GM18505 (cell line): ENCODE data around the gene STAG1.
"Not testable (repeated sequence)": the region's sequence is repeated elsewhere in the genome, so short reads cannot be mapped to it uniquely, and the experiment has no call there.

ENCODE experiments used
- ATAC-seq: cut with Tn5 transposase; IDR thresholded peaks from one replicate; pipeline ENCODE4 v1.9.1; 2021; ENCODE audit not compliant: unreplicated experiment
- POLR2A ChIP-seq: IDR thresholded peaks from 4 replicates; pipeline ENCODE4 v1.6.1; 2011; ENCODE audit warnings: borderline replicate concordance; ENCODE audit not compliant: insufficient read depth, insufficient read length; ENCODE audit errors: extremely low read depth

The STAG1 gene

DNA sequence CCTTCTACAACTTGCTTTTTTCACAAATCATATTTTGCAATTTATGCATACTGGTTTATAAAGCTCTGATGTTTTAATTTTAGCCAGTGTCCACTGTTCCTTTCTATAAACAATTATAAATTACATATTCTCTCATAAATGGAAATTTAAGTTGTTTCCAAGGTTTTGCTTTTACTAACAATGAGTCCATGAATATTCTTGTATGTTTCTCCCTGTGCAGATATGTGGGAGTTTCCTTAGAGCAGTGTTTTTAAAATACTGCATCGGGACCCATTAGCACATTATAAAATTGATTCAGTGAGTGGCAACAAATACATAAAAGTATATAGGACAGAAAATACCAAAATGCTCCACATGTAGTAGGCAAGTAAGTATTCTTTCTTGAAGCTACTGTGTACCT lies 266.4 kb downstream of the STAG1 start:
- TF ChIP-seq POLR2A = no peak
- ATAC-seq = no peak

DNA sequence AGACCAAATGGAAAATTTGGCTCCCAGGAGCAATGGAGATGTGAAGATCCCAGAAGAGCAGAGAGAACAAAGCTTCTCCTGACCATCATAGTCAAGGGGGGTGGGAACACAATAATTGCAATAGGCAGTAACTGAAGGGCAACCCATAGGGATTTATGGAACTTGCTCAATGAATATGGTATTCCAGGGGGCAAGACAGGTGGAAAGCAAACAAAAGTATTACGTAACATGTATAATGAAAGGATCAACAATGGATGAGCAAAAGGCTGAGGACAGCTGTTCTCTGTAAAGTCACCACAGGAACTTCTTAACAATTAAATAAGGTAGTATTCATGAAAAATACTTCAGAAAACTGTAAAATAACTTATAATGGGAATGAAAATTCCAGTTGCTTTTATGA lies 275.9 kb downstream of the STAG1 start:
- ATAC-seq = no peak
- no peak for TF ChIP-seq POLR2A

DNA sequence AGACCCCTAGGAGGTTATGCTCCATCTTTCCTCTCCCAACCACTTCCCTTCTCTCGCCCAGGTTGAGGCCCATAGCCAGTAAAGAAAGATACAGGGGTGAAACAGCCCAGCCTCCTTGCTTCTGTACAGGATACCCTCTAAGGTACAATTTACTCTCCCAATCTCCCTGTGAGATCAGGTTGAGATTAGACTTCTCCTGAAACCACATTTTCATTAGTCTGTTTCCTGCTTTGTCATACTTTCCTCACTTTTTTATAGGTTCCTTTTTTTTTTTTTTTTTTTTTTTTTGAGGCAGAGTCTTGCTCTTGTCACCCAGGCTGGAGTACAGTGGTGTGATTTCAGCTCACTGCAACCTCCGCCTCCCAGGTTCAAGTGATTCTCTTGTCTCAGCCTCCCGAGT lies 277.3 kb downstream of the STAG1 start:
- ATAC-seq = not testable (repeated sequence)

DNA sequence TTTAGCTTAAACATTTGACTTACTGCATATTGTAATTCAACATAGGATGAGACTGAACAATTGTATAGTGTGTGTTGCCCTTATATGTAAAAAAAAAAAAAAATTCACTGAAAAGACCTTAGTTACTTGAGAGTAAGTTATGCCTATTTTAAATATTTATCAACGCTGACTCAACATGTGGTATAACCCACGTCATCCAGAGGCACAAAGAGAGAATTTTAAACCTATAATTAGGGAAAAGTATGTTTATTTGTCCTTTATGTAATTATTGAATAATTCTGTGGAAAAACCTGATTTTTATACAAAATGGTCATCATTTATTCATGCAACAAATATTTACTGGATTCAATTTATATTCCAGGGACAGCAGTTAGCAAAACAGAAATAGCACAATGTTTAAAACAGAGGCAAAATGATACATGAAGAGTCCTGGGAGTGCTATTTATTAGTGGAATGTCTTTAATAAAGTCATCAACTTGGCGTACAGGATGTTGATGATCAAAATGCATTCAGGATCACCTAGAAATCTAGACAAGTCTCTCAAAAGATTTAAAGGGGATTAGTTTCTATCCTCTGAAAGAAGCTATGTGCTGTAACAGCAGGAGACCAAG lies 278.4 kb downstream of the STAG1 start:
- TF ChIP-seq POLR2A = no peak
- ATAC-seq = no peak

DNA sequence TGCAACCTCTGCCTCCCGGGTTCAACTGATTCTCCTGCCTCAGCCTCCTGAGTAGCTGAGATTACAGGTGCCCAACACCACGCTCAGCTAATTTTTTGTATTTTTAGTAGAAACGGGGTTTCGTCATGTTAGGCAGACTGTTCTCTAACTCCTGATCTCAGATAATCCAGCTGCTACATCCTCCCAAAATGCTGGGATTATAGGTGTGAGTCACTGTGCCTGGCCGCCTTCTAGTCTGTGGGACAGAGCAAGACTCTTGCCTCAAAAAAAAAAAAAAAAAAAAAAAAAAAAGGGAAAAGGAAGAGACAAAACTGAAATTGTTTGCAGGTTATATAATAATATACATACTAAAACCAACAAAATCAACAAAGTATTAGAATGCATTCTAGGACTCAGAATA lies 286.9 kb downstream of the STAG1 start:
- no peak for ATAC-seq
- no peak for TF ChIP-seq POLR2A

DNA sequence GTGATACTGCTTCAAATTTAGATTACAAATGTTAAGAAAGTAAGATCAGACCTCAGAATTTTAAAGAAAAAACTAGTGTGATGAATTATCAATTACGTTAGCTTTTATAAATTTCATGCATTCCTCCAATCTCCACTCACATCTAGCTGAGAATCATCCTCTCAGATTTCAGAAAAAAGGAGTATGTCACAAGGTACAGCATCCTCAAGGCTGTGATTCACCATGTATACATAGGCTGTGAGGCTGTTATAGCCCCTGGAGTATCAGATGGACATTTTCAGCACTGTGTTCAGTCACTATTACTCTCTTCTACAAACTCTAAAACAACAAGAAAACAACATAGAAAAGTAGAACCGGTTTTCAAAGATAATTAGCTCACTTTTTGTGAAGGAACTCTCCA lies 287.7 kb downstream of the STAG1 start:
- TF ChIP-seq POLR2A = no peak
- no peak for ATAC-seq

DNA sequence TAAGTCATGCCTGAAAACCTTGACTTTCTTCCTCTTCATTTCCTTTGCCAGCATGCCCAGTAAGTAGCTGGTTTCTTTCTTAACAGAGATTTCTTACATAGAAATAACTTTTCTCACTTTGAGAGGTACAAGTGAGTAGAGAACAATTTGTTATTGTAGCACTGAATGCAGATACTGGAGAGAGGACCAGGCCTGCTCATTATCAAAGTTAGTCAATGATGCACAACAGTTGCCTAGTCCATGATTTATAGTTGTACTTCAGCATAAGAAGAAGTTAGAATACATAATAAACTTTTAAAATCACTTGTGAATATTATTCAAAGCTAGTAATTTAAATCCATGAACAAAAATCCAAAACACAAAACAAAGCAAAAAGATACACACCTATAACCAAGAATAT lies 289.0 kb downstream of the STAG1 start:
- no peak for ATAC-seq
- no peak for TF ChIP-seq POLR2A

DNA sequence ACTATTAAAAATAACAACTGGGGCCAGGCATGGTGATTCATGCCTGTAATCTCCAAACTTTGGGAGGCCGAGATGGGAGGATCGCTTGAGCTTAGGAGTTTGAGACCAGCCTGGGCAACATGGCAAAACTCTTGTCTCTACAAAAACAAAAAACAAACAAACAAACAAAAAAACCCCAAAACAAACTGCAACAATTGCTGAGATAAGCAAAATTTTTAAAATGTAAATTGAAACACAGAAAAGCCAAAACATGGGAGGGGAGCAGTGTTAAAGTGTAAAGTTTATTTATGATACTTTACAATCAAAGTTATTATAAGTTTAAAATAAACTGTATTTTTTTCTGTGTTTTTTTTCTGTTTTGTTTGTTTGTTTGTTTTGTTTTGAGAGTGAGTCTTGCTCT lies 294.4 kb downstream of the STAG1 start:
- TF ChIP-seq POLR2A = no peak
- no peak for ATAC-seq

DNA sequence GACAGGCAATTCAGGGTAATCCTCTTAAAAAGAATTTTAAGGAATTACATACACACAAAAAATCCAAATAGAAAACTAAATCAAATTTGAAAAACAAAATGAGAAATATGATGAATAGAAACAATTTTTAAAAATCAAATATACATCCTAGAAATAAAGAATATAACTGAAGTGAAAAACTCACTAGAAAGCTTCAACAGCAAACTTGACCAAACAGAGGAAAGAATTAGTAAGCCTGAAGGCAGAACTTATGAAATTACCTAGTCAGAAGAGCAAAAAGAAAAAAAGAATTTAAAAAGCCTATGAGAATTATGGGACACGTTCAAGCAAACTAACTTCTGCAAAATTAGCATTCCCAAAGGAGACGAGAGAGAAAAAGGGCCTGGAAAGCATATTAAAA lies 296.0 kb downstream of the STAG1 start:
- TF ChIP-seq POLR2A = no peak
- no peak for ATAC-seq

DNA sequence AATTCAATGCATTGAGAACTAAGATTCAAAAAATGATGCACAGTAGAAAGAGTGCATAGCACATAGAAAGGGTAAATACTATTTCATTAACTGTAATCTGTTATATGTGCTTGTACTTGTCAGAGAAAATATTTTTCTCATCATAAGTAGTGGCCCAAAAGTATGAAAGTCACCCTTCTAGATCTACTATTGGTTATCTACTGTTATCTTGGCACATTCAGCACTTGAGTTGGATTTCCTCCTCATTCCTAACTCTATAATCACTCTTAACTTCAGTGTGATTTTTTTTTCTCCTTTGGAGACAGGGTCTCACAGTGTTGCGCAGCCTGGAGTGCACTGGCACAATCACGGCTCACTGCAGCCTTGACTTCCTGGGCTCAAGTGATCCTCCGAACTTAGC lies 307.6 kb downstream of the STAG1 start:
- no peak for ATAC-seq
- no peak for TF ChIP-seq POLR2A

DNA sequence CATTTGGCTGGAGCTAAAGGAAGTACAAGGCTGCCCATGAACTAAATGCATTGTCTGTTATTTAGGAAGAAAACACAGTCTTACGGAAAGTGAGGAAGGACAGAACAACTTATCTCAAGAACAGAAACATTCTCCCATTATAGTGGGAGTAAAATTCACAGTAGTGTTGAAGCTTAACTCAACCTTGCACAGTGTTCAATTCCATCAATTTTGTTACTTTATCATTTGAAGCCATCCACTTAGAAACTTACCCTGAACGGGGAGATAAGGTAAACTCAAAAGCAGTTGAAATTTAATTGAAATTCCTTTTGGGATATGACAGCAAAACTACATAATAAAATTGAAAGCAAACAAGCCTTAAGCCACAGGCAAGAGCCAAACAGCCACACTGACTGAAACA lies 315.1 kb downstream of the STAG1 start:
- no peak for ATAC-seq
- no peak for TF ChIP-seq POLR2A

DNA sequence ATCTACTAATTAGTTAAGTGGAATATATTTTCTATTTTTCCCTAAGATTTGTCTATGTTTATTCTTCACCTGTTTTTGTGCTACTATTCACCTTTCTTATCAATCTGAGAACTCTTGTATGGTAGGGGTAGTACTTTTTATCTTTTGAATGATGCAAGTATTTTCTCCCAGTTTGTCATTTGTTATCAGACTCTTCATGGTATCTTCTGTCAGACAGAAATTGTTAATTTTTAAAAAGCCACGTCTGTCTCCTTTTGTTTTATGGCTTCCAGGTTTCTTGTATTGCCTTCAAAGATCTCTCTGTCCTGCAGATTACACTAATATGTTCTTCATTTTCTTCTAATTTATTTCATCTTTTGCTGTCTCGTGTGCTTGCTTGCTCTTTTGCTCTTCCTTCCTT lies 317.7 kb downstream of the STAG1 start:
- TF ChIP-seq POLR2A = no peak
- no peak for ATAC-seq

DNA sequence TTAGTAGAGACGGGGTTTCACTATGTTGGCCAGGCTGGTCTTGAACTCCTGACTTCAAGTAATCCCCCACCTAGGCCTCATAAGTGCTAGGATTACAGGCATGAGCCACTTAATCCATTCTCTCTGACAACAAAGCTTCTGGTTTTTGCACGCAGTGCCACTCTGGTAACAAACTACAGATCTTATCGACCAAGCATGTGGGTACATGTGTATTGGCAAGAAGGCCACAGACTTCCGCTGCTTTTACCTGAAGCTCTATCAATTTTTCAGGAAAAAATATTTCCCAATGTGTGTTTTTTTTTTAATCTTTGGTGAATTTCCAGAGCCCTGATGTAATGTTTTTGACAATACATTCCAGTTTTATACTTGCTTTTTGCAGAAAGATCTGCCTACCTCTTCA lies 319.5 kb downstream of the STAG1 start:
- no peak for ATAC-seq
- TF ChIP-seq POLR2A = no peak

DNA sequence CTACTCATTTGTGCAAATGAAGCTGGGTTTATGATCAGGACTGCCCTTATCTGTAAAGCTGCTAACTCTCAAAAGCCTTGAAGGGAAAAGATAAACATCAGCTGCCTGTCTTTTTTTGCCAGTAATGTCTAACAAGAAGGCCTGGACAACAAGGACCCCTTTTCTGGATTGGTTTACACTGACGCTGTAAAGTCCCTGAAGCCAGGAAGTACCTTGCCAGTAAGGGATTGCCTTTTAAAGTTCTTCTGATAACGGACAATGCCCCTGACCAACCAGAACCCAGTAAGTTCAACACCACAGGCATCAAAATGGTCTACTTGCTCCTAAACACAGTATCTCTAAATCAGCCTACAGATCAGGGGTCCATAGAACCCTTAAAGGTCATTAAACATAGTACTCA lies 324.0 kb downstream of the STAG1 start:
- no peak for TF ChIP-seq POLR2A
- ATAC-seq = no peak

DNA sequence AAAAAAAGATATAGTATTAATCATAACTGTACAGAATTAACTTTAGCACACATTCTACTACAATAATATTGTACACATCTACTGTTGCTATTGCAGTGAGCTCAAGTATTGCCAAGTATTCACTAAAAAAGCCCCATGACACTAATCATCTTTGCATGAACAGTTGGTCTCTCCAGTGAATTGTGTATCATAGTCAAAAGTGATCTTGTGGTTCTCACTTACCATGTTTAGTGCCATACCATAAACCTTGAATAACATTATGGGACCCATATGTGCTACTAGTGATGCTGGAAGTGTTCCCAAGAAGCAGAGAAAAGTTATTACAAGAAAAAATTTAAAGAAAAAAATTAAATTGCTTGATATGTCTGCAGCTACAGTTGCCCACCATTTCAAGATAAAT lies 324.9 kb downstream of the STAG1 start:
- TF ChIP-seq POLR2A = no peak
- no peak for ATAC-seq
